KMS-11 (cell line): ENCODE results near the gene HSF2.

Experiments
- H2AFZ ChIP-seq: fragments of 200-600 bp; sonication (generic); 2 replicates; pipeline ENCODE4 v1.6.1; 2016; ENCODE audit warnings: antibody characterized with exemption, mixed run types, low read depth
- H3K27ac ChIP-seq: fragments of 200-600 bp; sonication (generic); 2 replicates; pipeline ENCODE4 v1.6.1; 2016; ENCODE audit warnings: mild to moderate bottlenecking, mixed run types
- H3K27me3 ChIP-seq: fragments of 200-600 bp; sonication (generic); 2 replicates; pipeline ENCODE4 v1.6.1; 2017; ENCODE audit warnings: mild to moderate bottlenecking, low read depth, mixed run types, moderate library complexity; ENCODE audit not compliant: insufficient read depth
- H3K36me3 ChIP-seq: fragments of 200-600 bp; sonication (generic); 2 replicates; pipeline ENCODE4 v1.6.1; 2017; ENCODE audit warnings: mild to moderate bottlenecking, mixed run types; ENCODE audit not compliant: insufficient read depth
- H3K4me1 ChIP-seq: fragments of 200-600 bp; sonication (generic); 2 replicates; pipeline ENCODE4 v1.6.1; 2016; ENCODE audit warnings: mild to moderate bottlenecking, low read depth, mixed run types; ENCODE audit not compliant: poor library complexity, severe bottlenecking
- H3K4me2 ChIP-seq: fragments of 200-600 bp; sonication (generic); 2 replicates; pipeline ENCODE4 v1.7.0; 2016; ENCODE audit warnings: mild to moderate bottlenecking, mixed run types
- H3K4me3 ChIP-seq: fragments of 200-600 bp; sonication (generic); IDR thresholded peaks from 2 replicates; pipeline ENCODE4 v1.6.1; 2017; ENCODE audit warnings: low read depth, low read length, mixed read lengths; ENCODE audit not compliant: insufficient read depth
- H3K79me2 ChIP-seq: fragments of 200-600 bp; sonication (generic); 2 replicates; pipeline ENCODE4 v1.6.1; 2016; ENCODE audit warnings: low read depth, mixed run types; ENCODE audit not compliant: insufficient read depth
- H3K9ac ChIP-seq: fragments of 200-600 bp; sonication (generic); 2 replicates; pipeline ENCODE4 v1.6.1; 2016; ENCODE audit warnings: mild to moderate bottlenecking, mixed run types
- H4K20me1 ChIP-seq: fragments of 200-600 bp; sonication (generic); 2 replicates; pipeline ENCODE4 v1.6.1; 2016; ENCODE audit warnings: mild to moderate bottlenecking, mixed run types; ENCODE audit not compliant: insufficient read depth
- CTCF ChIP-seq: fragments of 200-600 bp; sonication (generic); conservative IDR thresholded peaks from 2 replicates; pipeline ENCODE4 v1.6.1; 2017; ENCODE audit warnings: low read depth, mild to moderate bottlenecking, antibody characterized with exemption, low read length, moderate library complexity, mixed read lengths

HSF2 gene

GRCh38 chr6:122423734-122424133, 24.3 kb downstream of the HSF2 start:
- Histone ChIP-seq H3K36me3 (no peaks in the 10 kb centered on the region), H3K4me2 (no peak overlapping the region), H3K27me3 (no peaks in the 10 kb centered on the region), H2AFZ (no peak overlapping the region), H3K9ac (no peak overlapping the region), H3K79me2 (no peaks in the 10 kb centered on the region), H4K20me1 (no peaks in the 10 kb centered on the region), H3K4me3 (no peak overlapping the region), H3K27ac (no peak overlapping the region), H3K4me1 (no peaks in the 10 kb centered on the region)
- no peak for TF ChIP-seq CTCF

- Histone ChIP-seq H3K9ac (no peak overlapping the region), H3K36me3 (no peaks in the 10 kb centered on the region)
- TF ChIP-seq CTCF, result no peak
These were observed 27.1 kb downstream of the HSF2 start for GRCh38 chr6:122426597-122426996.

GRCh38 chr6:122428781-122429180, 29.3 kb downstream of the HSF2 start:
- Histone ChIP-seq H3K4me1 (no peaks in the 10 kb centered on the region), H3K79me2 (no peaks in the 10 kb centered on the region), H4K20me1 (no peaks in the 10 kb centered on the region), H3K27me3 (no peaks in the 10 kb centered on the region), H3K27ac (no peak overlapping the region), H3K9ac (no peak overlapping the region), H3K4me2 (no peak overlapping the region), H2AFZ (no peak overlapping the region), H3K36me3 (no peaks in the 10 kb centered on the region), H3K4me3 (no peak overlapping the region)
- TF ChIP-seq CTCF, result no peak

More at GRCh38 chr6:122426597-122426996, 27.1 kb downstream of the HSF2 start:
- no peaks in the 10 kb centered on the region for H3K4me1 ChIP-seq
- no peak overlapping the region for H3K4me3 ChIP-seq
- no peaks in the 10 kb centered on the region for H4K20me1 ChIP-seq
- H3K27me3 ChIP-seq, result no peaks in the 10 kb centered on the region
- no peak overlapping the region for H2AFZ ChIP-seq
- H3K79me2 ChIP-seq, result no peaks in the 10 kb centered on the region
- no peak overlapping the region for H3K27ac ChIP-seq
- no peak overlapping the region for H3K4me2 ChIP-seq

- no peak overlapping the region for H3K9ac ChIP-seq
- no peak overlapping the region for H3K4me3 ChIP-seq
- H3K27me3 ChIP-seq, result no peaks in the 10 kb centered on the region
- no peak for TF ChIP-seq CTCF
- H4K20me1 ChIP-seq, result no peaks in the 10 kb centered on the region
- no peak overlapping the region for H3K4me2 ChIP-seq
- H3K36me3 ChIP-seq, result no peaks in the 10 kb centered on the region
- no peaks in the 10 kb centered on the region for H3K4me1 ChIP-seq
- H3K79me2 ChIP-seq, result no peaks in the 10 kb centered on the region
- H2AFZ ChIP-seq, result no peak overlapping the region
- no peak overlapping the region for H3K27ac ChIP-seq
These were observed 29.9 kb downstream of the HSF2 start for GRCh38 chr6:122429323-122429722.
